GM12891 (cell line): Measurements from ENCODE around the gene FAM168A. TPM values are rescaled to one million over a fixed set of nuclear protein-coding genes. Genes with fewer than 3 reads are reported as not detected.

Experiments
- DNase-seq: peaks from one replicate; pipeline ENCODE4 v3.0.0; 2011; ENCODE audit warnings: low spot score; ENCODE audit not compliant: insufficient read length
- FAIRE-seq: peaks from 2 replicates; lab custom pipeline; 2011; peaks lifted over from hg19 to GRCh38; lab: Jason Lieb, UNC
- PAX5 ChIP-seq: IDR thresholded peaks from 2 replicates; pipeline ENCODE4 v1.6.1; 2011; ENCODE audit warnings: low read length, moderate library complexity, mild to moderate bottlenecking; ENCODE audit not compliant: insufficient read depth, severe bottlenecking
- POLR2A ChIP-seq: IDR thresholded peaks from 2 replicates; pipeline ENCODE4 v1.6.1; 2011; ENCODE audit warnings: low read depth, low read length, control low read depth
- POLR2AphosphoS5 ChIP-seq: IDR thresholded peaks from 2 replicates; pipeline ENCODE4 v1.6.1; 2011; ENCODE audit warnings: low read depth, low read length, control low read depth
- POU2F2 ChIP-seq: IDR thresholded peaks from 2 replicates; pipeline ENCODE4 v1.6.1; 2011; ENCODE audit warnings: low read depth, mild to moderate bottlenecking, control low read depth, low read length, moderate library complexity
- SPI1 ChIP-seq: IDR thresholded peaks from 2 replicates; pipeline ENCODE4 v1.6.1; 2011; ENCODE audit warnings: low read depth, low read length, control low read depth
- TAF1 ChIP-seq: IDR thresholded peaks from 2 replicates; pipeline ENCODE4 v1.6.1; 2011; ENCODE audit warnings: low read depth, low read length, control low read depth
- polyA plus RNA-seq: library from polyadenylated mRNA; unstranded; fragments of >200 nt; gene quantifications from one replicate; pipeline ENCODE4 v1.2.1, GENCODE V29; 2012; ENCODE audit warnings: low read depth, missing spikeins, inconsistent platforms; ENCODE audit not compliant: missing spikeins

The FAM168A gene, protein sequence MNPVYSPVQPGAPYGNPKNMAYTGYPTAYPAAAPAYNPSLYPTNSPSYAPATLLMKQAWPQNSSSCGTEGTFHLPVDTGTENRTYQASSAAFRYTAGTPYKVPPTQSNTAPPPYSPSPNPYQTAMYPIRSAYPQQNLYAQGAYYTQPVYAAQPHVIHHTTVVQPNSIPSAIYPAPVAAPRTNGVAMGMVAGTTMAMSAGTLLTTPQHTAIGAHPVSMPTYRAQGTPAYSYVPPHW
- 12.9 TPM for polyA plus RNA-seq

DNA sequence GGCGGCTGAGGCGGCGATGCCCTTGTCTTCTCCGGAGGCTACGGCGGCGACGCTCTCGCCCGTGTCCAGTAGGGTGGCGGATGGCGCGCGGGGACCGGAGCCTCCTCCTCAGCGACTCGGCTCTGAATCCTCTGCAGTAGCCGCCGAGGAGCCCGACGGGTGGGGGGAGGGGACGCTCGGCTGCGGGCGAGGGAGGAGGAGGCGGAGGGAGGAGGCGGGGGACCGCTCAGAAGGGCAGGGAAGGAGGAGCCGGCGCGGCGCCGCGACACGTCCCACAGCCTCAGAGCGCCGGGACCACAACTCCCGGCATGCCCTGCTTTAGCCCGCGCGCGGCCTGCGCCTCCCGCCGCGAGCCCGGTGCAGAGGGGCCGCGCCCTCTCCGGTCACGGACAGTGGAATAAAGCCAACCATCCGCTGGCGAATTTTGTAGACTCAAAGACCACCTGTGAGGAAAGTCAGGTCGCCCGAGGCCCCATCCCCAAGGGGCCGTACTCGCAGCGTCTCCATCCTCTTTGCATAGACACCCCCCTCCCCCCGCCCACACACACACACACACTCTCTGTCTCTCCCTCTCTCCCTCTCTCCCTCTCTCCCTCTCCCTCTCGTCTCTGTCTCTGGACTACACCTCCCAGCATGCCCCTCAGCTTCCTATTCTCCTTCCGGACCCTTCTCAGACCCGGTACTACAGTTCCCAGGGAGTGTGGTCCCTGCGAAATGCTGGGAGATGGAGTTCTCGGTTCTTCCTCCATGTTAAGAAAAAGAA lies at the start of gene FAM168A:
FAM168A (minus strand) TSS at position 157 of the 763 bp plus-strand sequence. CDS start 129,638 bp downstream, outside the sequence.
- FAIRE-seq = peak; percentile 93
- peak; percentile 93 for DNase-seq
- TF ChIP-seq POLR2AphosphoS5 (peak; percentile 72; the same call in 1 of the 2 replicates), SPI1 (no peak), POU2F2 (peak; percentile 88; the same call in 1 of the 2 replicates), POLR2A (peak; percentile 68; the same call in 1 of the 2 replicates), TAF1 (peak; percentile 73; the same call in 1 of the 2 replicates), PAX5 (no peak)

DNA sequence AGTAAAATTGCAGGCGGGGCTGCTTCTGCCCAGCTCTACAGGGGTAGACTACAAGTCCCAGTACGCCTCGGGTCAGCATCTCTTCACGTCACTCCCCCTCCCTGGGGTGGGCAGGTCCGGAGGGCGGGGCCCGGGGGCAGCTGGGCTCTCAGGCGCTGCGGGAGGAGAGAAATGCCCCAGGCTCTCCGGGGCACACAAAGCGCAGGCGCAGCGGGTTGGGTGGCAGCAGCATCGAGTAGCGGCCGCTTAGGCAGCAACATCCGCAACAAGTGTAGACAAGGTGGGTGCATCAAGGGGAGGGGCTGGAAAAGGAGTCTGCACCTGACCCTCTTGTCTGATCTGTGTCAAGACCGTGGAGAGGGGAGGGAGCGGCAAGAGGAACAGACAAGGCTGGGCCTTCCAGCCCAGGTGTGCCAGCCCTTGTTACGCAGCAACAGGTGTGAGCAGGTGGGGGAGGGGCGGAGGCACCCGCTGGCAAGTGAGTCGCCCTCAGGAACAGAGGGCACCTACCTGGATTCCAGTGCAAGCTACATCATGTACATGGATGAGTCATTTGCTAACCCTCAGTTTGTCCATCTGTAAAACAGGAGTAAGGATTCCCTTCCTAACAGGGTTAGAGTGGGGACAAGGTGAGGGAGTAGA lies 49.7 kb upstream of the FAM168A start:
- TF ChIP-seq PAX5 (no peak), TAF1 (no peak), POU2F2 (no peak), SPI1 (no peak), POLR2AphosphoS5 (no peak), POLR2A (no peak)
- FAIRE-seq = peak; percentile 88
- peak; percentile 91 for DNase-seq

DNA sequence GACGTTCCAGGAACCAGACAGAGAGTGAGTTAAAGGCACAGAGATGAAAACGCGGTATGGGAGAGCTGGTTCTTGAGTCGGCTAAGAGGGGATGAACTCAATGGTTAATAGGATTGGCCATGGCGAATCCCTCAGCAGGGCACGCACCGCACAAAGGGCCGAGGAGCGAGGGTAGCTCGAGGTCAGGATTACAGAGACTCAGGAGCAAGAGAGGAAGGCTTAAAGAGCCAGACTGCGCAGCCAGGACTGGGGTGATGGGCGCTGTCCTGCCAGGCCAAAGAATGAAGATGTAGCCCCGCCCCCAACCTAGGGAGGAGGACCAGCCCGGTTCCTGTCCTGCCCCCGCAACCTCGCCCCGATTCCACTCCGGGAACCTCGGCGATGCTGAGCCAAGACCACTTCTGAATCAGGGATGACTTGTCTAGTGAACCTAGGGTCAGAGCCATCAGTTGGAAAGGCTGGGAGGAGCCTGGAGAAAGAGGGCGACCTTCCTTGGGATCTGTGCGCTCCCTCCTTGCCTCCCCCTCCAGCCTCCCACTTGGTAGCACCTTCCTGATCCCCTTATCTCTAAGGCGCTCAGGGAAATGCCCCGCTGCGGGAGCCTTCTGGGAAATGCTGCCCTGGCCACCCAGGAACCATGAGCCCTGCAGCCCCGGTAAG lies 48.2 kb upstream of the FAM168A start, which contains the start of gene PLEKHB1:
PLEKHB1 (plus strand) TSS at position 610 of the 660 bp plus-strand sequence; CDS start at position 638, 28 bp downstream.
- DNase-seq (no peak), FAIRE-seq (no peak)

DNA sequence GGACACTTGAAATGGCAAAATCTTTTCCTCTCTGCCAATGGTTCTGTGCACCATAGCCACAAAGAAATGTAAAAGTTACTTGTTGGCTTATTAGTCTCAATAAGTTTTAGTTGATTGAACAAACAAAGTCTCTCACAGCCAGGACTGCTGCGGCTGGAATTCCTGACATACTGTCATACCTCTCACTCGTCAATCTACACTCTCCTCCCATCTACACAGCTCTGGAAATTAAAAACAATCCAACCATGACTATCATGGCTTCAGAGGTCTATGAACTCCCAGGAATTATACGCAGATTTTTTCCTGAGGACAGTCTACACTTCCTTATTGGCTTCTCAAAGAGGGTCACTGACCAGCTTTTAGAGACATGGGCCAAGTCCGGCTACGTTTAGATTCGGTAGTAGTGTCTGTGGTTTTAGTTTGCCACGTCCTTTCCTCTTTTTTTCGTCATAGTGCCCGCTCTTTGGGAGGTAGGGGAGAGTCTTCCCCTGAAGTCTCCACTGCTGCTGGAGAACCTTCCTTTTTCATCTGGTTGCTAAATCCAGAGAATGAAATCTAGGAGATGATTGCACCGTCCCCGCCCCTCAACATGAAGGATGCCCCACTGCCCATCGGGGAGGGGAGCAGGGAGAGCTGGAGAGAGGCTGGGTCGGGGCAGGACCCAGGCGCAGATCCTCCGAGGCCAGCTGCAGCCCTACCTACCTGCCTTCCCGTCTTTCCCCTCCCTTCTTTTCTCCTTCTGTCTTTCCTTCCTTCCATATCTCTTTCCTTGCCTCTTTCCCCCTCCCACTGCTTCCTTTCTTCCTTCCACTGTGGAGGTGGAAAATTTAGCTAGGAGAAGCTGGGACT lies 47.4 kb upstream of the FAM168A start:
- DNase-seq (no peak), FAIRE-seq (no peak)
- TF ChIP-seq POLR2AphosphoS5 (no peak), SPI1 (no peak), PAX5 (no peak), POU2F2 (no peak), POLR2A (no peak), TAF1 (no peak)

More for the DNA sequence above, 48.2 kb upstream of the FAM168A start, which contains the start of gene PLEKHB1:
- TF ChIP-seq POU2F2 (no peak), TAF1 (no peak), PAX5 (no peak), POLR2A (no peak), SPI1 (no peak), POLR2AphosphoS5 (no peak)

DNA sequence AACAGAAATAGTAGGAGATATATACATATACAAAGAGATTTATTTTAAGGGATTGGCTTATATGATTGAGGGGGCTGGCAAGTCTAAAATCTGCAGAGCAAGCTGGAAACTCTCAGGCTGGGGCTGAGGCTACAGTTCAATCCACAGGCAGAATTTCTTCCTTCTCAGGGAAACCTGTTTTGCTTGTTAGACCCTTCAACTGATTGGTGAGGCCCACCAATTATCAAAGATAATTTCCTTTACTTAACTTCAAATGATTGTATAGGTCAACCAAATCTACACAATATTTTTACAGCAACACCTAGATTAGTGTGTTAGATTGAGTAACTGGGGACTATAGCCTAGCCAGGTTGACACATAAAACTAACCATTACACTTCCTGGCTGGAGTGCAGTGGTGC lies 43.8 kb upstream of the FAM168A start:
- no peak for DNase-seq

DNA sequence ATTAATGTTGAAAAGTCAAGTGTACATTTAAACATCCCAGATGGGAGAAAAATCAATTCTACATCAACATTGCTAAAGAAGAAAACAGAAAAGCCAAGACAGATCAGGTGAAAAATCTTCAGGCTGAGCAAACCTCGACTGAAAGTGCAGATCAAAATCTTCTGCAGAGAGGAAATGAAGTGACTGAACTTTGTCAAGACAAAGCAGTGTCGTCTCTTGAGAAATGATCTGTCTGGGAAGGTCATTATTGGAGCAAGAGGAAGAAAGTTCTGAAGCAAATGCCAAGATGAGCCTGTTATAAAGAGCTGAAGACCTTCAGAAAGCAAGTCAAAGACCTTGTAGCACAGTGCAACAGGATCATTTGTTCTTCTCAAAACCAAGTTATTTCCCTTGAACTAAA lies 42.7 kb upstream of the FAM168A start:
- TF ChIP-seq PAX5 = no peak
- no peak for TF ChIP-seq SPI1
- TF ChIP-seq TAF1 = no peak
- no peak for TF ChIP-seq POU2F2
- no peak for TF ChIP-seq POLR2AphosphoS5
- TF ChIP-seq POLR2A = no peak
- FAIRE-seq (no peak), DNase-seq (no peak)

More for the DNA sequence above, 43.8 kb upstream of the FAM168A start:
- no peak for TF ChIP-seq SPI1
- FAIRE-seq = no peak

DNA sequence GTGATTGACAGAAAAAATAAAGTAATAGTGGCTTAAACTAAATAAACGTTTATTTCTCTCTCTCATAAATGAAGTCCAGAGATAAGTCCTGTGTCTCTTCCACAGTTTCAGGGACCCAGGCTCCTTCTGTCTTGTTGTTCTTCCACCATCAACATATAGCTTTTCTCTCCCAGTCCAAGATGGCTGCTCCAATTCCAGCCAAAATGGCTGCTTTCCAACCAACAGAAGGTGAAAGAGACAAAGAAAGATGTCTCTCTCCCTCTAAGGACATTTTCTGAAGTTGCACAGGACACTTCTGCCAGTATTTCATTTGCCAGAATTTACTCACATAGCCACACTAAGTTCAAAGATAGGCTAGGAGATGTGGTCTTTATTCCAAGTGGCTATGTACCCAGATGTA lies 39.1 kb upstream of the FAM168A start:
- TF ChIP-seq POU2F2 (no peak), POLR2A (no peak), POLR2AphosphoS5 (no peak), SPI1 (no peak), TAF1 (no peak), PAX5 (no peak)
- no peak for FAIRE-seq
- no peak for DNase-seq

DNA sequence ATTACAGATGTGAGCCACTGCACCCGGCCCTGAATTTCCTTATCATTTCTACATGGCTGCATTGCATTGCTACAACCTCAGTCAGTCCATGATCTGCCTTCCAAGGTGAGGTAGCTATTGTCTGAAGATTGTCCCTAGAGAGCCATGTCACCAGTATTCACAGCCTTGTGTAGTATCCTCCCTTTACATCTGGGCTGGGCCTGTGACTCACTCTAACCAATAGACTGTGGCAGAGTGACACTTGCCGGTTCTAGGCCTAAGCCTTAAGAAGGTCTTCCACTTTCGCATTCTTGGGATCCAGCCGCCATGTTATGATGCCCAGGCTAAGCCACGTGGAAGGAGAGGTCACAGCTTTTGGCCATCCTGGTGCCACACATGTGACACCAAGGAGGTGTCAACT lies 38.3 kb upstream of the FAM168A start:
- DNase-seq (no peak), FAIRE-seq (no peak)
- TF ChIP-seq POLR2AphosphoS5 (no peak), PAX5 (no peak), POLR2A (no peak), SPI1 (no peak), TAF1 (no peak), POU2F2 (no peak)

DNA sequence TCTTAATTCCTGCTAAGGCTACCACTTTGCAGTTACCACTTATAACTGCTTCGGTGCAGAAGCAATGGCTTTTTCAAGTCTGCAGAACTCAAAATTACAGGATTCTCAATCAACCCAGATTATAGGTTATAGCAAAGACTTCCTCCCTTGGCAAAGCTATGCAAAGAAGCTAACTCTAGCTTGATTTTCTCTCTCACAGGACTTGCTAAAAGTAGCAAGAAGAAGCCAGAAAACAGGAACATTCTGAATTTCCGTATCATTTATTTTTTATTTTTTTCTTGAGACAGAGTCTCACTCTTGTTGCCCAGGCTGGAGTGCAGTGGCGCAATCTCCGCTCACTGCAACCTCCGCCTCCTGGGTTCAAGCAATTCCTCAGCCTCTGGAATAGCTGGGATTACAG lies 37.8 kb upstream of the FAM168A start:
- DNase-seq = no peak
- TF ChIP-seq POLR2A (no peak), SPI1 (no peak), PAX5 (no peak), POU2F2 (no peak), TAF1 (no peak), POLR2AphosphoS5 (no peak)
- FAIRE-seq = no peak
